H1 (cell line): ENCODE measurements around the gene MRPL50. TPM values are rescaled to one million over a fixed set of nuclear protein-coding genes. Genes with fewer than 3 reads are reported as not detected.

Source experiments
- BCL11A ChIP-seq, 2 experiments: IDR thresholded peaks; one replicate each; pipeline ENCODE4 v1.6.1; 2011; ENCODE audit warnings: low read depth in 2 of 2, low read length in 2 of 2, mild to moderate bottlenecking in 2 of 2
- BRCA1 ChIP-seq: IDR thresholded peaks from 2 replicates; pipeline ENCODE4 v1.6.1; 2012; ENCODE audit warnings: low read depth, low read length, improper control_type of control experiment
- EGR1 ChIP-seq: IDR thresholded peaks from 2 replicates; pipeline ENCODE4 v1.6.1; 2011; ENCODE audit warnings: low read depth, low read length, borderline replicate concordance
- GABPA ChIP-seq: IDR thresholded peaks from 2 replicates; pipeline ENCODE4 v1.6.1; 2011; ENCODE audit warnings: mild to moderate bottlenecking, low read length, moderate library complexity, borderline replicate concordance; ENCODE audit not compliant: insufficient read depth
- GTF2F1 ChIP-seq: IDR thresholded peaks from 2 replicates; pipeline ENCODE4 v1.6.1; 2012; ENCODE audit warnings: low read depth, low read length, improper control_type of control experiment, borderline replicate concordance
- RNF2 ChIP-seq: fragments of 200-900, 300-1000 bp; sonication (generic); IDR thresholded peaks from 2 replicates; pipeline ENCODE4 v1.7.1; 2016; ENCODE audit warnings: borderline replicate concordance, low read depth, mild to moderate bottlenecking, antibody characterized with exemption, low read length; ENCODE audit not compliant: poor library complexity, severe bottlenecking; ENCODE audit errors: missing control alignments
- polyA plus RNA-seq, 7 experiments: library from polyadenylated mRNA; depleted of rRNA in 3 of 7; stranded (reverse) in 5 of 7; unstranded in 2 of 7; fragments of >200 nt in 5 of 7; fragments of 200-250 nt in 2 of 7; gene quantifications; 1 replicate in 5 of 7; 2 replicates in 1 of 7; 4 replicates in 1 of 7; pipeline versions ENCODE4 v1.2.1 to v1.2.3, GENCODE V29; 2011 to 2013; ENCODE audit warnings: missing spikeins in 2 of 7, mixed read lengths in 2 of 7
- total RNA-seq: library from RNA; stranded (reverse); fragmentation: NEBNext Ultra II Directional; extraction: Animal tissue kit (Norgen Biotek cat#: 25700); gene quantifications from 2 replicates; pipeline ENCODE4 v1.2.1, GENCODE V29; 2021

The MRPL50 gene
- total and polyA plus RNA-seq, 2 of the 8 experiments (the other 6 are each of a cell fraction or from before 2014, with no cell fraction given), result 17.8 to 25.1 TPM

DNA sequence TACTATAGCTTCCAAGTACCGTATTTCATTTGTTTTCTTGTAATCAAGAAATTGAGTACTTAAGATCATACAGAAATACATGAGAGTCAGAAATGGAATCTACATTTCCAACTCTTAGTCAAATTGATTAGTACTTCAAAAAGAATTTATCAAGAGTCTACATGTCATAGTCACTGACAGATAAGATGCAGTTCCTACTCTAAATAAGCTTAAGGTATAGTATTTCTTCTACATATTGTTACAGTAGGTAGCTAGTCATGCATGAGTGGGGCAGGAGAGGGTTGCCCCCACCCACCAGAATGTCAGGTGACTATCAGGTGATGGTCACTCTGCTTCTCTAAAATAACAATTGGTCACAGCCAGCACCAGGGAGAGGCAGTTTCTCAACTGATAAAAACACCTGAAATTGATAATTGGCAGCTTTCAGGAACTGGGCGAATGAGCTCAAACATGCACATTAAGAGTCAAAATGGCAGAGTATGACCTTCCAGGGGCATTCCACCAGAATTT, 16.5 kb downstream of the MRPL50 start (continued):
- no peak for TF ChIP-seq BRCA1
- TF ChIP-seq BCL11A (IDR thresholded peaks at IDR 0.05; ENCODE audit: low read depth in 2 of 2, low read length in 2 of 2), result no peak
- no peak for TF ChIP-seq GTF2F1
- no peak for TF ChIP-seq GABPA
- no peak for TF ChIP-seq EGR1
- TF ChIP-seq RNF2, result no peak
